ENCODE measurements around the gene IGSF21. TPM values are rescaled to one million over a fixed set of nuclear protein-coding genes. Genes with fewer than 3 reads are reported as not detected.

Gene IGSF21
- total RNA-seq, 1 donor: not detected

GRCh38 chr1:18066576-18066975, 41.0 kb upstream of the IGSF21 start:
- H3K4me3 ChIP-seq (ENCODE audit: low read depth, low read length): no peak overlapping the region
- DNase-seq (ENCODE audit: low read depth): no peak
- no peak for TF ChIP-seq CTCF (IDR thresholded peaks at IDR 0.05; ENCODE audit: insufficient read depth, low read length)

GRCh38 chr1:18069903-18070302, 37.7 kb upstream of the IGSF21 start:
- no peak overlapping the region for H3K4me3 ChIP-seq (ENCODE audit: low read depth, low read length)
- no peak for DNase-seq (ENCODE audit: low read depth)
- TF ChIP-seq CTCF (IDR thresholded peaks at IDR 0.05; ENCODE audit: insufficient read depth, low read length): no peak

GRCh38 chr1:18072066-18072465, 35.5 kb upstream of the IGSF21 start:
- DNase-seq (ENCODE audit: low read depth): no peak
- no peak overlapping the region for H3K4me3 ChIP-seq (ENCODE audit: low read depth, low read length)
- no peak for TF ChIP-seq CTCF (IDR thresholded peaks at IDR 0.05; ENCODE audit: insufficient read depth, low read length)

GRCh38 chr1:18073066-18073642, 34.4 kb upstream of the IGSF21 start:
- no peak for TF ChIP-seq CTCF (IDR thresholded peaks at IDR 0.05; ENCODE audit: insufficient read depth, low read length)
- no peak for DNase-seq (ENCODE audit: low read depth)
- H3K4me3 ChIP-seq (ENCODE audit: low read depth, low read length): no peak overlapping the region

- H3K4me3 ChIP-seq (ENCODE audit: low read depth, low read length): no peak overlapping the region
- DNase-seq (ENCODE audit: low read depth): no peak
- TF ChIP-seq CTCF (IDR thresholded peaks at IDR 0.05; ENCODE audit: insufficient read depth, low read length): no peak
Measured at GRCh38 chr1:18077657-18078215, 29.9 kb upstream of the IGSF21 start.

- no peak overlapping the region for H3K4me3 ChIP-seq (ENCODE audit: low read depth, low read length)
- no peak for TF ChIP-seq CTCF (IDR thresholded peaks at IDR 0.05; ENCODE audit: insufficient read depth, low read length)
- DNase-seq (ENCODE audit: low read depth): no peak
Measured at GRCh38 chr1:18079941-18080735, 27.5 kb upstream of the IGSF21 start.

Data from fibroblast of the aortic adventitia (primary cell).